Activated naive CD4-positive, alpha-beta T cell treated with anti-CD3 and anti-CD28 coated beads, Interleukin-2, amount 10 ng/mL, durations not matched to agents 7 days and 5 days (primary cell): Measurements from ENCODE around the gene FARS2.

Experiments used
- CTCF ChIA-PET: fragments of 350-600 bp; sonication (Branson Sonifier 250); formaldehyde crosslinking; loops from one replicate; lab custom pipeline; 2021; ENCODE audit warnings: antibody characterized with exemption; lab: Charles Lee
- DNase-seq: peaks from one replicate; pipeline ENCODE4 v3.0.0-alpha.2; 2020
- H3K27ac Mint-ChIP-seq: one replicate; pipeline ENCODE4 v1.8.0; 2021; ENCODE audit warnings: mild to moderate bottlenecking, moderate library complexity, mixed read lengths
- H3K27me3 Mint-ChIP-seq: one replicate; pipeline ENCODE4 v1.8.0; 2021; ENCODE audit warnings: mild to moderate bottlenecking, mixed read lengths
- H3K36me3 Mint-ChIP-seq: one replicate; pipeline ENCODE4 v1.8.0; 2021; ENCODE audit warnings: mixed read lengths
- H3K4me1 Mint-ChIP-seq: one replicate; pipeline ENCODE4 v1.8.0; 2021; ENCODE audit warnings: mixed read lengths
- H3K4me3 Mint-ChIP-seq: one replicate; pipeline ENCODE4 v1.8.0; 2021; ENCODE audit warnings: mild to moderate bottlenecking, moderate library complexity, mixed read lengths
- H3K9me3 Mint-ChIP-seq: one replicate; pipeline ENCODE4 v1.8.0; 2021; ENCODE audit warnings: mixed read lengths

Gene FARS2

GRCh38 chr6:5662797-5663196 is 401.5 kb downstream of the FARS2 start:
- no peak for DNase-seq
- Mint-ChIP-seq H3K27me3 (peaks cover 3% of the 10 kb centered on the region), H3K9me3 (peaks cover 8% of the 10 kb centered on the region), H3K4me1 (peaks cover 44% of the 10 kb centered on the region), H3K36me3 (peaks cover 28% of the 10 kb centered on the region), H3K27ac (no peak overlapping the region), H3K4me3 (no peak overlapping the region)
- CTCF ChIA-PET, result interaction anchor here (0.8 kb wide), 1 partner anchor 13 kb away, joined by 4 read pairs; no protein-coding TSS in a partner anchor

GRCh38 chr6:5663259-5663658 is 401.9 kb downstream of the FARS2 start:
- CTCF ChIA-PET, result interaction anchor here (0.8 kb wide), 1 partner anchor 14 kb away, joined by 4 read pairs; no protein-coding TSS in a partner anchor
- Mint-ChIP-seq H3K36me3 (peaks cover 28% of the 10 kb centered on the region), H3K4me1 (peaks cover 48% of the 10 kb centered on the region), H3K9me3 (peaks cover 8% of the 10 kb centered on the region), H3K4me3 (no peak overlapping the region), H3K27me3 (peaks cover 3% of the 10 kb centered on the region), H3K27ac (no peak overlapping the region)
- DNase-seq, result no peak

GRCh38 chr6:5663739-5664138 is 402.4 kb downstream of the FARS2 start:
- Mint-ChIP-seq H3K27ac (no peak overlapping the region), H3K36me3 (peaks cover 28% of the 10 kb centered on the region), H3K27me3 (peaks cover 3% of the 10 kb centered on the region), H3K4me1 (peaks cover 53% of the 10 kb centered on the region), H3K4me3 (no peak overlapping the region), H3K9me3 (peaks cover 8% of the 10 kb centered on the region)
- CTCF ChIA-PET, result interaction anchor here (0.8 to 1.8 kb wide), 2 partner anchors 14 to 35 kb away, joined by 4 to 6 read pairs; no protein-coding TSS in a partner anchor
- DNase-seq, result no peak

- no peak for DNase-seq
- Mint-ChIP-seq H3K9me3 (peaks cover 4% of the 10 kb centered on the region), H3K27ac (peak overlapping the region; percentile 86), H3K27me3 (peaks cover 3% of the 10 kb centered on the region), H3K4me1 (peaks cover 57% of the 10 kb centered on the region), H3K36me3 (peaks cover 24% of the 10 kb centered on the region), H3K4me3 (no peak overlapping the region)
- CTCF ChIA-PET, result interaction anchor here (1.8 kb wide), 1 partner anchor 36 kb away, joined by 6 read pairs; no protein-coding TSS in a partner anchor
Observed at GRCh38 chr6:5664149-5664548, 402.8 kb downstream of the FARS2 start.

- Mint-ChIP-seq H3K4me1 (peaks cover 66% of the 10 kb centered on the region), H3K4me3 (peak overlapping the region; percentile 74), H3K27me3 (peaks cover 3% of the 10 kb centered on the region), H3K27ac (peak overlapping the region; percentile 86), H3K36me3 (peaks cover 23% of the 10 kb centered on the region), H3K9me3 (peaks cover 3% of the 10 kb centered on the region)
- CTCF ChIA-PET, result interaction anchor here (0.9 to 1.8 kb wide), 2 partner anchors 37 to 227 kb away, joined by 3 to 6 read pairs; no protein-coding TSS in a partner anchor
- peak; percentile 68 for DNase-seq
Observed at GRCh38 chr6:5665173-5665572, 403.9 kb downstream of the FARS2 start.

GRCh38 chr6:5665667-5666066 is 404.4 kb downstream of the FARS2 start:
- no peak for DNase-seq
- Mint-ChIP-seq H3K27me3 (peaks cover 3% of the 10 kb centered on the region), H3K36me3 (peaks cover 27% of the 10 kb centered on the region), H3K27ac (peak overlapping the region; percentile 86), H3K9me3 (peaks cover 3% of the 10 kb centered on the region), H3K4me3 (peak overlapping the region; percentile 74), H3K4me1 (peaks cover 71% of the 10 kb centered on the region)
- CTCF ChIA-PET, result interaction anchor here (1.8 kb wide), 1 partner anchor 37 kb away, joined by 6 read pairs; no protein-coding TSS in a partner anchor

GRCh38 chr6:5666695-5667094 is 405.4 kb downstream of the FARS2 start:
- H3K27me3 Mint-ChIP-seq, result peaks cover 3% of the 10 kb centered on the region
- peaks cover 31% of the 10 kb centered on the region for H3K36me3 Mint-ChIP-seq
- peak overlapping the region; percentile 86 for H3K27ac Mint-ChIP-seq
- DNase-seq, result no peak
- H3K4me3 Mint-ChIP-seq, result no peak overlapping the region
- peaks cover 82% of the 10 kb centered on the region for H3K4me1 Mint-ChIP-seq
- CTCF ChIA-PET, result no interaction called here
- peaks cover 10% of the 10 kb centered on the region for H3K9me3 Mint-ChIP-seq

- Mint-ChIP-seq H3K9me3 (peaks cover 15% of the 10 kb centered on the region), H3K27me3 (peaks cover 3% of the 10 kb centered on the region), H3K27ac (peak overlapping the region; percentile 85), H3K4me1 (peaks cover 90% of the 10 kb centered on the region), H3K36me3 (peaks cover 34% of the 10 kb centered on the region), H3K4me3 (peak overlapping the region; percentile 49)
- DNase-seq, result peak; percentile 60
- CTCF ChIA-PET, result interaction anchor here (0.7 kb wide), 1 partner anchor 197 kb away, joined by 4 read pairs; no protein-coding TSS in a partner anchor
Observed at GRCh38 chr6:5667737-5668136, 406.4 kb downstream of the FARS2 start.

GRCh38 chr6:5670381-5670780 is 409.1 kb downstream of the FARS2 start:
- CTCF ChIA-PET, result interaction anchor here (1.5 to 2.7 kb wide), 2 partner anchors 187 to 199 kb away, joined by 3 to 12 read pairs; no protein-coding TSS in a partner anchor
- DNase-seq, result no peak
- peak overlapping the region; percentile 78 for H3K27ac Mint-ChIP-seq
- H3K4me3 Mint-ChIP-seq, result no peak overlapping the region
- H3K36me3 Mint-ChIP-seq, result peaks cover 28% of the 10 kb centered on the region
- H3K27me3 Mint-ChIP-seq, result no peaks in the 10 kb centered on the region
- peaks cover 66% of the 10 kb centered on the region for H3K4me1 Mint-ChIP-seq
- H3K9me3 Mint-ChIP-seq, result peaks cover 15% of the 10 kb centered on the region

- Mint-ChIP-seq H3K36me3 (peaks cover 26% of the 10 kb centered on the region), H3K9me3 (peaks cover 15% of the 10 kb centered on the region), H3K27me3 (no peaks in the 10 kb centered on the region), H3K4me3 (no peak overlapping the region), H3K27ac (peak overlapping the region; percentile 78), H3K4me1 (peaks cover 60% of the 10 kb centered on the region)
- peak; percentile 48 for DNase-seq
- CTCF ChIA-PET, result interaction anchor here (0.7 to 2.7 kb wide), 3 partner anchors 188 to 200 kb away, joined by 3 to 12 read pairs (median 3); no protein-coding TSS in a partner anchor
Observed at GRCh38 chr6:5670811-5671561, 409.7 kb downstream of the FARS2 start.

GRCh38 chr6:5671601-5672559 is 410.6 kb downstream of the FARS2 start:
- peak; percentile 29 for DNase-seq
- H3K4me3 Mint-ChIP-seq, result no peak overlapping the region
- H3K9me3 Mint-ChIP-seq, result peaks cover 12% of the 10 kb centered on the region
- H3K27ac Mint-ChIP-seq, result peak overlapping the region; percentile 78
- peaks cover 51% of the 10 kb centered on the region for H3K4me1 Mint-ChIP-seq
- H3K27me3 Mint-ChIP-seq, result no peaks in the 10 kb centered on the region
- CTCF ChIA-PET, result interaction anchor here (1.5 to 2.7 kb wide), 2 partner anchors 189 to 201 kb away, joined by 3 to 12 read pairs; no protein-coding TSS in a partner anchor
- H3K36me3 Mint-ChIP-seq, result peaks cover 19% of the 10 kb centered on the region

GRCh38 chr6:5672581-5673011 is 411.3 kb downstream of the FARS2 start:
- Mint-ChIP-seq H3K36me3 (peaks cover 19% of the 10 kb centered on the region), H3K4me1 (peaks cover 48% of the 10 kb centered on the region), H3K27ac (peak overlapping the region; percentile 24), H3K4me3 (no peak overlapping the region), H3K9me3 (peaks cover 11% of the 10 kb centered on the region), H3K27me3 (no peaks in the 10 kb centered on the region)
- DNase-seq, result no peak
- CTCF ChIA-PET, result interaction anchor here (2.7 kb wide), 1 partner anchor 201 kb away, joined by 12 read pairs; no protein-coding TSS in a partner anchor

- Mint-ChIP-seq H3K36me3 (peaks cover 19% of the 10 kb centered on the region), H3K4me3 (no peak overlapping the region), H3K27ac (no peak overlapping the region), H3K27me3 (no peaks in the 10 kb centered on the region), H3K4me1 (peaks cover 45% of the 10 kb centered on the region), H3K9me3 (peaks cover 11% of the 10 kb centered on the region)
- no peak for DNase-seq
- CTCF ChIA-PET, result interaction anchor here (0.6 kb wide), 1 partner anchor 611 kb away, joined by 3 read pairs; no protein-coding TSS in a partner anchor
Observed at GRCh38 chr6:5673019-5673790, 411.9 kb downstream of the FARS2 start.
